GM23248 (cell line): Measurements from ENCODE around the gene ETS1.

Experiments
- EZH2 ChIP-seq: fragments of 200-600 bp; sonication (generic); IDR thresholded peaks from 2 replicates; pipeline ENCODE4 v1.6.1; 2018; ENCODE audit warnings: antibody characterized with exemption, mild to moderate bottlenecking; ENCODE audit not compliant: insufficient read depth, poor library complexity, severe bottlenecking
- EZH2phosphoT487 ChIP-seq: fragments of 200-600 bp; sonication (generic); IDR thresholded peaks from 2 replicates; pipeline ENCODE4 v1.6.1; 2018; ENCODE audit warnings: antibody characterized with exemption, moderate library complexity, mild to moderate bottlenecking, low read depth; ENCODE audit not compliant: insufficient read depth

DNA sequence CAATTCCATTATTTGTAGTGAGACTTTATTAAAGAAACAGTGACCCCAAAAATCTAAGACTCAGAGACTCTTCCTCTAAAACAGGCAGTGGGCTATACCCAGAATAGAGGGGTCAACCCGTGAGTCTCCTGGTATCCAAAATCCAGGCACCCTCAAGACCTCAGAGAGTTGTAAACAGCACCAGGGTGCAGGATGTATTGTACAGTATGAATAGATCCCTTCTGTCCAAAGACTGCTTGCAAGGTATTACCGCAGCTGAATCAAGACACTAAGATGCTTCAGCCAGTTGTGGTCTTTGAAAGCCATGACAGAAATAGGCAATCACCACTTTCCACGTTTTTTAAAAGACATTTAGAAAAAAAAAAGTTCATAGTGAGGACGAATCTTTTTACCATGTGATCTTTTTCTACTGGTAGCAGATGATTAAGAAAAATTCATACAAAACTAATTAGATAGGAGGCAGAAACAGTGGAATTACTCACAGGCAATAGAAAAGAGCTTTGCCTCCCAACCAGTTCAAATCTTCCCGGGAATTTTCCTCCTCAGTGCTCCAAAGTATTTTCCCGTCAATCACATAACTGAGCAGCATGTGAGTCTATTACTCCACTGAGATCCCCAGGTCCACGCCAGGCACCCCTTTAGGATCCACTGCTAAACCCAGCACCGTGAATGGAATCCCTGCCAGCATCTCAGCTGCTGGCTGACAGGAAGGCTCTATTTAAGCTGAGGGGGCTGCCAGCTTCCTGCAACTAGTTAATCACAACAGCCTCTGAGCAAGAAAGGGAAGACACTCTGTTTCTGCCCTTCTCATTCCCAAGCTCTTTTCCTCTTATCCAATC is 113.1 kb downstream of the ETS1 start:
- TF ChIP-seq EZH2 (no peak), EZH2phosphoT487 (no peak)
